Measurements from ENCODE around the gene CDYL. TPM values are rescaled to one million over a fixed set of nuclear protein-coding genes. Genes with fewer than 3 reads are reported as not detected.

The CDYL gene
- total and polyA plus RNA-seq, 4 donors = 3.3 to 25.4 (median 11.0) TPM

DNA sequence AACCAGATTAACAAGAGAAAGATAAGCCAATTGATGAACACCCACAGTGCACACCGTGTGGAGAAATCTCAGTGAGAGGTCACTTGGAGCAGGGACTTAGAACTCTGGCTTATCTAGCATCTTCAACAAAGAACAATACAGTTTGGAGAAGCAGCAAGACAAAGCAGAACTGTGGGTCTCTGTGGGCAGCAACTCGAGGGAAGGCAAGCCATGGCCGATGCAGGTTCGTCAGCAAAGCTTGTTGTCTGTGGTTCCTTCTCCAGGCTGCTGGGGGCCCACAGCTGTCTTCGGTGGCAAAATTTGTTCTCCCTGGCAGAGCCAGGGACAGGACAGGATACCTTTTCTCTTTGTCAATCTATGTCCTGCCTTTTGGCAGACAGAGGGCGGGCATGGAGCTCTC lies 205.6 kb downstream of the CDYL start (continued):
- TF ChIP-seq NR2F2 (IDR thresholded peaks at IDR 0.05) (no peak), RAD21 (IDR thresholded peaks at IDR 0.05) (no peak)
- TF ChIP-seq, protein P1, sequence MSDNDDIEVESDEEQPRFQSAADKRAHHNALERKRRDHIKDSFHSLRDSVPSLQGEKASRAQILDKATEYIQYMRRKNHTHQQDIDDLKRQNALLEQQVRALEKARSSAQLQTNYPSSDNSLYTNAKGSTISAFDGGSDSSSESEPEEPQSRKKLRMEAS (IDR thresholded peaks at IDR 0.05) = no peak

DNA sequence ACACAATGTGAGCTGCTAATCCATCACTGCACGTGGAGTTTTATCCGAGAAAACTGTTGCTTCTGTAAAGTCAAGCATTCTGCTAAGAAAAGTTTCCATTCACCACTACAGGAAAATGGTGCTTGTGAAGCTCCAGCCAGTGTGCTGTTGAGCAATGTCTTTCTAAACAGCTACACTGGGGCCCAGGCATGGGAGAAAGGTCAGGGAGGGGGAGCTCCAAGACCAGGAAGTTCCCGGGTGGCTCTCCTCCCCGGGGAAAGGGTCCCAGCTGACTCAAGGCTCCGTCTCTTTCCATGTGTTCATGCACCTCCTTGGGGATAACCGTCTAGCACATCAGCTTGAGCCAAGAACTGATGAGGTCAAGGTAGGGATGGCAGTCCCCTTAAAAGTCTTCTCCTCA lies 207.1 kb downstream of the CDYL start:
- no peak for DNase-seq (ENCODE audit: low spot score)
- Histone ChIP-seq H3K9me3 (ENCODE audit: control insufficient read depth in 4 of 4, low read length in 3 of 4) (peaks cover 3 to 11% (median 8%) of the 10 kb centered on the region in 4 donors), H3K9ac (ENCODE audit: low read depth in 1 of 2, low read length in 2 of 2) (no peak overlapping the region), H3K27ac (ENCODE audit: low read depth in 1 of 2, low read length in 2 of 2) (no peak overlapping the region), H3K27me3 (ENCODE audit: control insufficient read depth in 4 of 4, insufficient read depth in 4 of 4, low read length in 3 of 4) (no peaks in the 10 kb centered on the region), H3K4me1 (ENCODE audit: control insufficient read depth in 4 of 4, insufficient read depth in 4 of 4, low read length in 3 of 4) (no peaks in the 10 kb centered on the region), H3K4me3 (ENCODE audit: low read depth in 1 of 3, low read length in 3 of 3) (no peak overlapping the region), H3K36me3 (ENCODE audit: control insufficient read depth in 4 of 4, insufficient read depth in 3 of 4, low read depth in 1 of 4, low read length in 3 of 4) (no peaks in the 10 kb centered on the region)
- TF ChIP-seq, protein P1 (IDR thresholded peaks at IDR 0.05) = no peak
- TF ChIP-seq EGR1 (IDR thresholded peaks at IDR 0.05; ENCODE audit: low read depth in 2 of 2) (no peak), HNF4A (conservative IDR thresholded peaks at IDR 0.05) (no peak), SP1 (IDR thresholded peaks at IDR 0.05) (no peak), YY1 (IDR thresholded peaks at IDR 0.05) (no peak), HNF4G (IDR thresholded peaks at IDR 0.05) (no peak), RAD21 (IDR thresholded peaks at IDR 0.05) (no peak), JUND (IDR thresholded peaks at IDR 0.05) (no peak)
- TF ChIP-seq, protein P2, sequence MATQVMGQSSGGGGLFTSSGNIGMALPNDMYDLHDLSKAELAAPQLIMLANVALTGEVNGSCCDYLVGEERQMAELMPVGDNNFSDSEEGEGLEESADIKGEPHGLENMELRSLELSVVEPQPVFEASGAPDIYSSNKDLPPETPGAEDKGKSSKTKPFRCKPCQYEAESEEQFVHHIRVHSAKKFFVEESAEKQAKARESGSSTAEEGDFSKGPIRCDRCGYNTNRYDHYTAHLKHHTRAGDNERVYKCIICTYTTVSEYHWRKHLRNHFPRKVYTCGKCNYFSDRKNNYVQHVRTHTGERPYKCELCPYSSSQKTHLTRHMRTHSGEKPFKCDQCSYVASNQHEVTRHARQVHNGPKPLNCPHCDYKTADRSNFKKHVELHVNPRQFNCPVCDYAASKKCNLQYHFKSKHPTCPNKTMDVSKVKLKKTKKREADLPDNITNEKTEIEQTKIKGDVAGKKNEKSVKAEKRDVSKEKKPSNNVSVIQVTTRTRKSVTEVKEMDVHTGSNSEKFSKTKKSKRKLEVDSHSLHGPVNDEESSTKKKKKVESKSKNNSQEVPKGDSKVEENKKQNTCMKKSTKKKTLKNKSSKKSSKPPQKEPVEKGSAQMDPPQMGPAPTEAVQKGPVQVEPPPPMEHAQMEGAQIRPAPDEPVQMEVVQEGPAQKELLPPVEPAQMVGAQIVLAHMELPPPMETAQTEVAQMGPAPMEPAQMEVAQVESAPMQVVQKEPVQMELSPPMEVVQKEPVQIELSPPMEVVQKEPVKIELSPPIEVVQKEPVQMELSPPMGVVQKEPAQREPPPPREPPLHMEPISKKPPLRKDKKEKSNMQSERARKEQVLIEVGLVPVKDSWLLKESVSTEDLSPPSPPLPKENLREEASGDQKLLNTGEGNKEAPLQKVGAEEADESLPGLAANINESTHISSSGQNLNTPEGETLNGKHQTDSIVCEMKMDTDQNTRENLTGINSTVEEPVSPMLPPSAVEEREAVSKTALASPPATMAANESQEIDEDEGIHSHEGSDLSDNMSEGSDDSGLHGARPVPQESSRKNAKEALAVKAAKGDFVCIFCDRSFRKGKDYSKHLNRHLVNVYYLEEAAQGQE (IDR thresholded peaks at IDR 0.05) = no peak
- TF ChIP-seq, protein P3, sequence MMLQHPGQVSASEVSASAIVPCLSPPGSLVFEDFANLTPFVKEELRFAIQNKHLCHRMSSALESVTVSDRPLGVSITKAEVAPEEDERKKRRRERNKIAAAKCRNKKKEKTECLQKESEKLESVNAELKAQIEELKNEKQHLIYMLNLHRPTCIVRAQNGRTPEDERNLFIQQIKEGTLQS (IDR thresholded peaks at IDR 0.05) = no peak
- TF ChIP-seq, protein P4, sequence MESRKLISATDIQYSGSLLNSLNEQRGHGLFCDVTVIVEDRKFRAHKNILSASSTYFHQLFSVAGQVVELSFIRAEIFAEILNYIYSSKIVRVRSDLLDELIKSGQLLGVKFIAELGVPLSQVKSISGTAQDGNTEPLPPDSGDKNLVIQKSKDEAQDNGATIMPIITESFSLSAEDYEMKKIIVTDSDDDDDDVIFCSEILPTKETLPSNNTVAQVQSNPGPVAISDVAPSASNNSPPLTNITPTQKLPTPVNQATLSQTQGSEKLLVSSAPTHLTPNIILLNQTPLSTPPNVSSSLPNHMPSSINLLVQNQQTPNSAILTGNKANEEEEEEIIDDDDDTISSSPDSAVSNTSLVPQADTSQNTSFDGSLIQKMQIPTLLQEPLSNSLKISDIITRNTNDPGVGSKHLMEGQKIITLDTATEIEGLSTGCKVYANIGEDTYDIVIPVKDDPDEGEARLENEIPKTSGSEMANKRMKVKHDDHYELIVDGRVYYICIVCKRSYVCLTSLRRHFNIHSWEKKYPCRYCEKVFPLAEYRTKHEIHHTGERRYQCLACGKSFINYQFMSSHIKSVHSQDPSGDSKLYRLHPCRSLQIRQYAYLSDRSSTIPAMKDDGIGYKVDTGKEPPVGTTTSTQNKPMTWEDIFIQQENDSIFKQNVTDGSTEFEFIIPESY (IDR thresholded peaks at IDR 0.05) = no peak
- 73% methylated on average over 6 of the region's 6 CpGs for WGBS

DNA sequence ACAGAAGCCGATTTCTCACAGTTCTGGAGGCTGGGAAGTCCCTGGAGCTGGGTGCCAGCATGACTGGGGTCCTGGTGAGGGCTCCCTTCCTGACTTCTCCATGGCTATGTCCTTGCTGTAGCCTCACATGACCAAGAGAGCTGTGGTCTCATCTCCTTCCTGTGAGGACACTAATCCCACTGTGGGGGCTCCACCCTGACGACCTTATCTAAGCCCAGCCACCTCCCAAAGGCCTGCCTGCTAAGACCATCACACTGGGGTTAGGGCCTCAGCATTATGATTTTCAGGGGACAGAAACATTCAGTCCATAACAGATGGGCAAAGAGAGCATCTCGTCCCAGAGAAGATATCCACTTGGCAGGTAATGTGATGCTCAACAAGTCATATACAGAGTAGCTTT lies 210.8 kb downstream of the CDYL start:
- no peak overlapping the region for H3K4me3 ChIP-seq (ENCODE audit: low read depth in 1 of 3, low read length in 3 of 3)
- H3K4me1 ChIP-seq (ENCODE audit: control insufficient read depth in 4 of 4, insufficient read depth in 4 of 4, low read length in 3 of 4) = no peaks in the 10 kb centered on the region
- TF ChIP-seq TAF1 (conservative IDR thresholded peaks at IDR 0.05) (no peak), YY1 (IDR thresholded peaks at IDR 0.05) (no peak), HNF4G (IDR thresholded peaks at IDR 0.05) (no peak), SP1 (IDR thresholded peaks at IDR 0.05) (no peak), FOXA1 (IDR thresholded peaks at IDR 0.05) (no peak), EGR1 (IDR thresholded peaks at IDR 0.05; ENCODE audit: low read depth in 2 of 2) (no peak), HNF4A (conservative IDR thresholded peaks at IDR 0.05) (no peak), RXRA (IDR thresholded peaks at IDR 0.05) (no peak)
- TF ChIP-seq, protein P3 (IDR thresholded peaks at IDR 0.05) = no peak
- DNase-seq (ENCODE audit: low spot score) = no peak
- 82% methylated on average over 3 of the region's 3 CpGs for WGBS
- no peak overlapping the region for H3K27ac ChIP-seq (ENCODE audit: low read depth in 1 of 2, low read length in 2 of 2)
- H3K36me3 ChIP-seq (ENCODE audit: control insufficient read depth in 4 of 4, insufficient read depth in 3 of 4, low read depth in 1 of 4, low read length in 3 of 4) = no peaks in the 10 kb centered on the region
- H3K27me3 ChIP-seq (ENCODE audit: control insufficient read depth in 4 of 4, insufficient read depth in 4 of 4, low read length in 3 of 4) = no peaks in the 10 kb centered on the region
- peaks cover 0 to 1% (median 0%) of the 10 kb centered on the region in 4 donors for H3K9me3 ChIP-seq (ENCODE audit: control insufficient read depth in 4 of 4, low read length in 3 of 4)
- no peak overlapping the region for H3K9ac ChIP-seq (ENCODE audit: low read depth in 1 of 2, low read length in 2 of 2)

Measured in liver (tissue), 9 donors.